AG04450 (cell line): ENCODE measurements around the gene RANBP1. TPM values are rescaled to one million over a fixed set of nuclear protein-coding genes. Genes with fewer than 3 reads are reported as not detected.

Source experiments
- CTCF ChIA-PET: fragments of 300-600, 350-600 bp; formaldehyde crosslinking; extraction: SDS; loops from one replicate; lab custom pipeline; 2022; ENCODE audit warnings: antibody characterized with exemption, inconsistent platforms; lab: Charles Lee
- POLR2A ChIA-PET: fragments of 350-600 bp; formaldehyde crosslinking; extraction: SDS; loops from one replicate; lab custom pipeline; 2021; ENCODE audit warnings: antibody characterized with exemption, inconsistent platforms; lab: Yijun Ruan, JAX
- DNase-seq: peaks from one replicate; pipeline ENCODE4 v3.0.0-alpha.2; 2011; ENCODE audit warnings: low read depth, low spot score
- H3K27ac ChIP-seq: one replicate; pipeline ENCODE4 v1.5.1; 2012; ENCODE audit warnings: low read depth, low read length, control low read depth
- H3K27me3 ChIP-seq: one replicate; pipeline ENCODE4 v1.6.0; 2012; ENCODE audit warnings: low read length; ENCODE audit not compliant: control insufficient read depth, insufficient read depth
- H3K4me3 ChIP-seq: 2 replicates; pipeline ENCODE4 v1.5.1; 2011; ENCODE audit warnings: mild to moderate bottlenecking, low read depth, low read length, control low read depth
- H3K9me3 ChIP-seq: 2 replicates; pipeline ENCODE4 v1.5.1; 2012; ENCODE audit warnings: low read length; ENCODE audit not compliant: control insufficient read depth, insufficient read depth
- CTCF ChIP-seq: IDR thresholded peaks from 2 replicates; pipeline ENCODE4 v1.5.1; 2011; ENCODE audit warnings: low read depth, low read length, control low read depth, inconsistent platforms
- polyA plus RNA-seq: library from polyadenylated mRNA; depleted of rRNA; stranded (reverse); fragments of >200 nt; gene quantifications from 2 replicates; pipeline ENCODE4 v1.2.3, GENCODE V29; 2011

The RANBP1 gene
- polyA plus RNA-seq, 1 experiment = 154 TPM

GRCh38 chr22:20114506-20115475 lies 1.1 kb upstream of the RANBP1 start:
- ChIA-PET POLR2A (no interaction called here), CTCF (no interaction called here)
- DNase-seq = no peak
- Histone ChIP-seq H3K27me3 (no peaks in the 10 kb centered on the region), H3K27ac (no peak overlapping the region), H3K9me3 (no peaks in the 10 kb centered on the region; the same call in 1 of the 2 replicates), H3K4me3 (no peak overlapping the region)
- no peak for TF ChIP-seq CTCF

GRCh38 chr22:20116376-20116950 lies 559 bp downstream of the RANBP1 start:
- ChIA-PET POLR2A (interaction anchor here (1.0 to 2.7 kb wide), 4 partner anchors 11 to 453 kb away, joined by 3 to 14 read pairs (median 8); no protein-coding TSS in a partner anchor), CTCF (no interaction called here)
- Histone ChIP-seq H3K4me3 (peak overlapping the region; percentile 98), H3K27me3 (no peaks in the 10 kb centered on the region), H3K27ac (peak overlapping the region; percentile 75), H3K9me3 (no peaks in the 10 kb centered on the region; the same call in 1 of the 2 replicates)
- no peak for DNase-seq
- TF ChIP-seq CTCF = no peak

- Histone ChIP-seq H3K27me3 (no peaks in the 10 kb centered on the region), H3K27ac (peak within 1 kb of the TSS; percentile 75), H3K9me3 (no peaks in the 10 kb centered on the region; the same call in 1 of the 2 replicates), H3K4me3 (peak within 1 kb of the TSS; percentile 98)
- ChIA-PET CTCF (no interaction called here), POLR2A (interaction anchor here (0.8 to 2.7 kb wide), 5 partner anchors 11 to 452 kb away, joined by 3 to 14 read pairs (median 4); no protein-coding TSS in a partner anchor)
- no peak for TF ChIP-seq CTCF
- peak; percentile 94 for DNase-seq
Measured at GRCh38 chr22:20116951-20117632, 1.2 kb downstream of the RANBP1 start, which contains the start of gene TRMT2A. Gene TRMT2A (minus strand): TSS chr22:20117226. CDS start chr22:20116906, 320 bp downstream.

- CTCF ChIA-PET = no interaction called here
- POLR2A ChIA-PET = interaction anchor here (0.8 to 2.7 kb wide), 5 partner anchors 12 to 451 kb away, joined by 3 to 14 read pairs (median 4); no protein-coding TSS in a partner anchor
- Histone ChIP-seq H3K4me3 (peak overlapping the region; percentile 82), H3K27ac (no peak overlapping the region), H3K27me3 (no peaks in the 10 kb centered on the region), H3K9me3 (no peaks in the 10 kb centered on the region; the same call in 1 of the 2 replicates)
- TF ChIP-seq CTCF = no peak
- DNase-seq = no peak
Measured at GRCh38 chr22:20117633-20118299, 1.9 kb downstream of the RANBP1 start.
